H1 (cell line): ENCODE measurements around the gene SMIM20. TPM values are rescaled to one million over a fixed set of nuclear protein-coding genes. Genes with fewer than 3 reads are reported as not detected.

ENCODE experiments used
- BACH1 ChIP-seq: IDR thresholded peaks from 2 replicates; pipeline ENCODE4 v1.6.1; 2012; ENCODE audit warnings: low read length, improper control_type of control experiment
- CREB1 ChIP-seq: IDR thresholded peaks from 2 replicates; pipeline ENCODE4 v1.6.1; 2012; ENCODE audit warnings: inconsistent platforms
- RBBP5 ChIP-seq: IDR thresholded peaks from 2 replicates; pipeline ENCODE4 v1.7.1; 2012; ENCODE audit warnings: low read depth, mild to moderate bottlenecking, inconsistent platforms, low read length, moderate library complexity, borderline replicate concordance
- polyA plus RNA-seq, 7 experiments: library from polyadenylated mRNA; depleted of rRNA in 3 of 7; stranded (reverse) in 5 of 7; unstranded in 2 of 7; fragments of >200 nt in 5 of 7; fragments of 200-250 nt in 2 of 7; gene quantifications; 1 replicate in 5 of 7; 2 replicates in 1 of 7; 4 replicates in 1 of 7; pipeline versions ENCODE4 v1.2.1 to v1.2.3, GENCODE V29; 2011 to 2013; ENCODE audit warnings: missing spikeins in 2 of 7, mixed read lengths in 2 of 7
- total RNA-seq: library from RNA; stranded (reverse); fragmentation: NEBNext Ultra II Directional; extraction: Animal tissue kit (Norgen Biotek cat#: 25700); gene quantifications from 2 replicates; pipeline ENCODE4 v1.2.1, GENCODE V29; 2021

The SMIM20 gene
- total and polyA plus RNA-seq, 2 of the 8 experiments (the other 6 are each of a cell fraction or from before 2014, with no cell fraction given), result 21.9 to 36.9 TPM

GRCh38 chr4:25904748-25905082 is 9.3 kb upstream of the SMIM20 start (continued):
- TF ChIP-seq BACH1 (no peak), CREB1 (no peak), RBBP5 (no peak)
